ENCODE data around the gene ASTN2.

DNA sequence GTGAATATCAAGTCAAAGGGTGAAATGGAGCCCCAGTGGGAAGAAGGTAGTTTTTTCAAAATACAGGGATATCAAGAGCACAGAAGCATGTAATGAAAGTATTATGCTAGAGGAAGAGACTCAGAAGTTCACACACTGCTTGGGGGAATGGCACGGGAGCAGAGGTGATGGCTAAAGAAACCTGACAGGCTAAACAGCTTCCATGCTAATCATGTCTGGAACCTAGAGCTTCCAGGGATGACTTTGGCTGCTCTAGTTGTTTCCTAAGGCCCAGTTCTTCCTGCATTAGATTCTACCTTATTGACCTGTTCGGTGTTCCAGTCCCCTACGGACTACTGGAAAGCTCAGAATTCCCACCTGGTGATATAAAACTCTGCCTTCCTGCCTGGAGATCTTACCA is 693.4 kb downstream of the ASTN2 start:
- no peak for TF ChIP-seq POLR2A (IDR thresholded peaks at IDR 0.05)
- TF ChIP-seq, protein P1, sequence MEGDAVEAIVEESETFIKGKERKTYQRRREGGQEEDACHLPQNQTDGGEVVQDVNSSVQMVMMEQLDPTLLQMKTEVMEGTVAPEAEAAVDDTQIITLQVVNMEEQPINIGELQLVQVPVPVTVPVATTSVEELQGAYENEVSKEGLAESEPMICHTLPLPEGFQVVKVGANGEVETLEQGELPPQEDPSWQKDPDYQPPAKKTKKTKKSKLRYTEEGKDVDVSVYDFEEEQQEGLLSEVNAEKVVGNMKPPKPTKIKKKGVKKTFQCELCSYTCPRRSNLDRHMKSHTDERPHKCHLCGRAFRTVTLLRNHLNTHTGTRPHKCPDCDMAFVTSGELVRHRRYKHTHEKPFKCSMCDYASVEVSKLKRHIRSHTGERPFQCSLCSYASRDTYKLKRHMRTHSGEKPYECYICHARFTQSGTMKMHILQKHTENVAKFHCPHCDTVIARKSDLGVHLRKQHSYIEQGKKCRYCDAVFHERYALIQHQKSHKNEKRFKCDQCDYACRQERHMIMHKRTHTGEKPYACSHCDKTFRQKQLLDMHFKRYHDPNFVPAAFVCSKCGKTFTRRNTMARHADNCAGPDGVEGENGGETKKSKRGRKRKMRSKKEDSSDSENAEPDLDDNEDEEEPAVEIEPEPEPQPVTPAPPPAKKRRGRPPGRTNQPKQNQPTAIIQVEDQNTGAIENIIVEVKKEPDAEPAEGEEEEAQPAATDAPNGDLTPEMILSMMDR (IDR thresholded peaks at IDR 0.05) = no peak

All from testis (tissue), 2 donors.